ENCODE data around the gene ENOX1.

DNA sequence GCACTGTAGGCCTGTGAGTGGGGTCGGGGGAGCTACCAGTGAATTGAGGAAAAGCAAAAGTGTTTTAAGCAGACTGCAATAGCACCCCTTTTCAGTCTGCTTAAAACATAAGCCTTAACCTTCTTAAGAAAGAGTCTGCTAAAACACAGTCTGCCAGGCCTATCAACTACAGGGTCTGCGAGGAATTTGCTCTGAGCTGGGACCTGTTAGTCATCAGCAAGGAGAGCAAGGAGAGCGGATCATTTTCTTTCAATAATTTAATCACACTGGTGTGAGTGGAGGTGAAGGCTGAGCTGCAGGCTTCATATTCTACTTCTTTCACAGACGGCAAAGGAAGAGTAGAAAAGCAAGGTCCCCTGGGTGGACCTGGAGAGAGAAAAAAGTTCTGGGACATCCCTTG, 342.7 kb downstream of the ENOX1 start:
- TF ChIP-seq EZH2 (IDR thresholded peaks at IDR 0.05; ENCODE audit: low read length) (no peak), CTCF (optimal IDR thresholded peaks at IDR 0.05 in 1 of 3, IDR thresholded peaks at IDR 0.05 in 1 of 3, conservative IDR thresholded peaks at IDR 0.05 in 1 of 3; ENCODE audit: extremely low read depth in 1 of 3, insufficient read depth in 2 of 3, low read length in 3 of 3) (no peak)

Data from keratinocyte (primary cell).